IPS DF 19.7 (cell line): ENCODE results near the gene CYP17A1.
"Not testable (repeated sequence)": the region's sequence is repeated elsewhere in the genome, so short reads cannot be mapped to it uniquely, and the experiment has no call there.

Source experiments
- DNase-seq: peaks from one replicate; pipeline ENCODE4 v3.0.0-alpha.2; 2013; ENCODE audit warnings: low read depth, low spot score

The CYP17A1 gene

GRCh38 chr10:102837230-102837721 is at the start of gene CYP17A1:
TSS of gene CYP17A1 (minus strand) at chr10:102837413. CDS start at chr10:102837361, 52 bp downstream.
- no peak for DNase-seq

GRCh38 chr10:102880256-102880655 is 43.0 kb upstream of the CYP17A1 start:
- no peak for DNase-seq

- DNase-seq, result no peak
Measured at GRCh38 chr10:102878629-102879028, 41.4 kb upstream of the CYP17A1 start.

DNA sequence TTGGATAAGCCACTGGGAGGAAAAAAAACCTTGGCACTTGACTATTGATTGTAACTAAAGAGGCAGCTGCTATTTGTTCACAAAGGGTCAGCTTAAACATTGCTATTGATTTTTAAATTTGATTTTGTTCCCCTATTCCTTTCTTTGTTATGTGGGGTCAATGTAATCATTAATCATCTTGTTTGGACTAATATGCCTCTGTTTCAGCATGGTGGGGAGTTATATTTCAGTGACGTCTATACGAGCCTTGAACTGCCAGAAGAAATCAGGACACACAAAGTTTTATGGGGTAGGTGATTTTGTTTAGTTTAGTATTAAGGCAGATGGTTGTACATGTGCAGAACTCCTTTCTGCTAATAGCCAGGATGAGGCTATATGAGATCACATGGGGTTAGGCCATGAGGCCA is 39.5 kb upstream of the CYP17A1 start:
- no peak for DNase-seq

- no peak for DNase-seq
Measured at GRCh38 chr10:102872163-102872562, 35.0 kb upstream of the CYP17A1 start.

GRCh38 chr10:102870221-102870620 is 33.0 kb upstream of the CYP17A1 start:
- no peak for DNase-seq

GRCh38 chr10:102869258-102870198 is 32.3 kb upstream of the CYP17A1 start, which contains the start of gene AS3MT:
TSS of gene AS3MT (plus strand) at chr10:102869470. CDS start at chr10:102869593, 123 bp downstream.
- no peak for DNase-seq

GRCh38 chr10:102868911-102869257 is 31.7 kb upstream of the CYP17A1 start:
- DNase-seq, result no peak

- DNase-seq, result no peak
Measured at GRCh38 chr10:102865620-102866019, 28.4 kb upstream of the CYP17A1 start.

- no peak for DNase-seq
Measured at GRCh38 chr10:102863660-102864059, 26.4 kb upstream of the CYP17A1 start.

- DNase-seq, result no peak
Measured at GRCh38 chr10:102859911-102860310, 22.7 kb upstream of the CYP17A1 start.

DNA sequence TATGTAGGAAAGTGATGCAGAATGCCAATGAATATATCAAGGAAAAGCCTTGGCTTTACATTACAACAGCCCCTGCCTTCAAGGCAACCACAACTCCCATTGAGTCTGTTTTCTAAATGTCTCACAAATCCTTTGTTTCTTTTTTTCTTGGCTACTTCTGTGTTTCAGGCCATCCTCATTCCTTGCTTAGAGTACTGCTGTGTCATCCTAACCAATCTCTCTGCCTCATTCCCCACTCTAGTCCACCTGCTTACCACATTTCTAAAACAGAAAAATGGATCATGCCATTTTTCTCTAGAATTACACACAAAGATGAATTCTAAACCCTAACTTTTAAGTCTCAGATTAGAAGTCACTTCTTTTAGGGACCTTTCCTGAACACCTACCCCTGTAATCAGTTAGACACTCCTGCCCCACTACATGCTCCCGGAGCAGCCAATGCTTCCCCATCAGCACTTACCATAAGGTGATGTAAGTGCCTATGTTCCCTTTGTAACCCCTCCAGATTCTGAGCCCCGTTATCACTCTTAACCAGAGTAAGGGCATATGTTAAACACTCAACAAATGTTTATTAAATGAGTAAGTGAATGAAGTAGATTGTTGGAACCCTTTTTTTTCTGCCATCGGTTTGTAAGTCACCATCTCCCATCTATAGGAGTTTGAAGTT is 19.7 kb upstream of the CYP17A1 start:
- DNase-seq, result no peak

- DNase-seq, result not testable (repeated sequence)
Measured at GRCh38 chr10:102855731-102856436, 18.7 kb upstream of the CYP17A1 start.

- DNase-seq, result not testable (repeated sequence)
Measured at GRCh38 chr10:102853237-102853636, 16.0 kb upstream of the CYP17A1 start.

DNA sequence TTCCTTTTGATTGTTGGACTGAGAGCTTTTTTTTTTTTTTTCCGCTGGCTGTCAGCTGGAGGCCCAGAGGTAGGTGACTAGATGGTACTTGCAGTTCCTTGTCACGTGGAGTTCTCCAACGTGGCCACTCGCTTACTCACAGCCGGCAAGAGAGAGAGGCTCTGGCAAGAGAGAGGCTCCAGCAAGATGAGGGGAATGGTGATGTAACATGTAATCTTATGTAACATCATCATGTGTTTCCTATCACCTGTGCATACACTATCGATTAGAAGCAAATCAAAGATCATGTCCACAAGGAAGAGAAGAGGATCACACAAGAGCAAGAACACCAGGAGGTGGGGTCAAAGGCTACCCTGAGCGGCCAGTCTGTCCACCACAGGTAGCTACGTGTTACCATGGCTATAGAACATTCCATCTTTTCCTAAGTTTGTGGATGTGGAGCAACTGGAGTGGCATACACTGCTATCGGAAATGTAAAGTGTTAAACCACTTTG is 12.9 kb upstream of the CYP17A1 start:
- no peak for DNase-seq

- DNase-seq, result no peak
Measured at GRCh38 chr10:102845352-102845902, 8.2 kb upstream of the CYP17A1 start.

- not testable (repeated sequence) for DNase-seq
Measured at GRCh38 chr10:102844190-102844776, 7.1 kb upstream of the CYP17A1 start.

DNA sequence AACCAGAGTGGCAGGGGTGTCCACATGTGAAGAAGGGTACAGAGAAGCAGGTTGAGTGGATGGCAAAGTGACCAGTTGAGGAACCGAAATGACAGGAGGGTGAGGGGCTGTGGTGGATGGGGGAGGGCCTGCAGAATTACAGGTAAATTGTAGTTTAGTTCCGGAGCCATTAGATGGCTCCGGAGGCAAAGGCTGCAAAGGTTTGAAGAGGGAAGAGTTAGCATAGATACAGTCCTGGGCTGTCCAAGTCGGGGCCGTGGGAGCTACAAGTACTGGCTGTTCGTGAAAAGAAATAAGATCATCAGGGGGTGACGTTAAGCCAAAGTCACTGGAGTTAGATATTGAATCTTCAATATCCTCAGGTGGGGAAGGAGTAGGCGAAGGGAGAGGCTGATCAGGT is 5.9 kb upstream of the CYP17A1 start:
- DNase-seq, result not testable (repeated sequence)

- no peak for DNase-seq
Measured at GRCh38 chr10:102841827-102842345, 4.7 kb upstream of the CYP17A1 start.

DNA sequence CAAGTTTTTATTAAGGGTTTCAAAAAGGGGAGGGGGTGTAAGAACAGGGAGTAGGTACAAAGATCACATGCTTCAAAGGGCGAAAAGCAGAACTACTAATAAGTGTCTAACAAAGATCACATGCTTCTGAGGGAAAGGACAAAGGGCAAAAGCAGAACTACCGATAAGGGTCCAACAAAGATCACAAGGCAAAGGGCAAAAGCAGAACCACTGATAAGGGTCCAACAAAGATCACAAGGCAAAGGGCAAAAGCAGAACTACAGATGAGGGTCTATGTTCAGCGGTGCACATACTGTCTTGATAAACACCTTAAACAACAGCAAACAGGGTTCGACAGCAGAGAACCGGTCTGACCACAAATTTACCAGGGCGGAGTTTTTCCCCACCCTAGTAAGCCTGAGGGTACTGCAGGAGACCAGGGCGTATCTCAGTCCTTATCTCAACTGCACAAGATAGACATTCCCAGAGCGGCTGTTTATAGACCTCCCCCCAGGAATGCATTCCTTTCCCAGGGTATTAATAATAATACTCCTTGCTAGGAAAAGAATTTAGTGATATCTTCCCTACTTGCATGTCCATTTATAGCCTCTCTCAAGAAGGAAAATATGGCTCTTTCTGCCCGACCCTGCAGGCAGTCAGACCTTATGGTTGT is 1.2 kb upstream of the CYP17A1 start:
- DNase-seq, result not testable (repeated sequence)
